Measurements from ENCODE around the gene NANOS3. TPM values are rescaled to one million over a fixed set of nuclear protein-coding genes. Genes with fewer than 3 reads are reported as not detected.

NANOS3 gene
- total RNA-seq, 1 donor from 2014 or later = 2.9 TPM

GRCh38 chr19:13865571-13866462 lies 11.1 kb upstream of the NANOS3 start:
- Histone ChIP-seq H3K4me3 (ENCODE audit: insufficient read depth, low read depth, low read length) (peak overlapping the region; percentile 61), H3K27me3 (ENCODE audit: insufficient read depth, low read length) (no peaks in the 10 kb centered on the region), H3K27ac (ENCODE audit: low read depth, low read length) (no peak overlapping the region), H3K79me2 (ENCODE audit: insufficient read depth, low read length) (peaks cover 6% of the 10 kb centered on the region), H3K9ac (ENCODE audit: low read length) (peak overlapping the region; percentile 80), H4K20me1 (ENCODE audit: insufficient read depth, low read length) (no peaks in the 10 kb centered on the region), H2AFZ (ENCODE audit: low read depth, low read length) (peak overlapping the region; percentile 69), H3K36me3 (ENCODE audit: insufficient read depth, low read length) (no peaks in the 10 kb centered on the region), H3K9me3 (ENCODE audit: insufficient read depth, low read depth, low read length) (no peaks in the 10 kb centered on the region), H3K4me2 (ENCODE audit: low read length) (peak overlapping the region; percentile 95), H3K4me1 (ENCODE audit: insufficient read depth, low read length) (peaks cover 27% of the 10 kb centered on the region)
- no peak for DNase-seq (ENCODE audit: low read depth)
- Mint-ChIP-seq H3K4me3 (ENCODE audit: unreplicated experiment) (peak overlapping the region; percentile 77), H3K9me3 (ENCODE audit: unreplicated experiment) (no peaks in the 10 kb centered on the region), H3K27me3 (ENCODE audit: low read depth, unreplicated experiment) (peaks cover 3% of the 10 kb centered on the region), H3K4me1 (ENCODE audit: low read depth, unreplicated experiment) (peaks cover 9% of the 10 kb centered on the region), H3K36me3 (ENCODE audit: low read depth, unreplicated experiment) (no peaks in the 10 kb centered on the region), H3K27ac (ENCODE audit: unreplicated experiment) (peak overlapping the region; percentile 48)
- no peak for FAIRE-seq
- TF ChIP-seq, protein P1, sequence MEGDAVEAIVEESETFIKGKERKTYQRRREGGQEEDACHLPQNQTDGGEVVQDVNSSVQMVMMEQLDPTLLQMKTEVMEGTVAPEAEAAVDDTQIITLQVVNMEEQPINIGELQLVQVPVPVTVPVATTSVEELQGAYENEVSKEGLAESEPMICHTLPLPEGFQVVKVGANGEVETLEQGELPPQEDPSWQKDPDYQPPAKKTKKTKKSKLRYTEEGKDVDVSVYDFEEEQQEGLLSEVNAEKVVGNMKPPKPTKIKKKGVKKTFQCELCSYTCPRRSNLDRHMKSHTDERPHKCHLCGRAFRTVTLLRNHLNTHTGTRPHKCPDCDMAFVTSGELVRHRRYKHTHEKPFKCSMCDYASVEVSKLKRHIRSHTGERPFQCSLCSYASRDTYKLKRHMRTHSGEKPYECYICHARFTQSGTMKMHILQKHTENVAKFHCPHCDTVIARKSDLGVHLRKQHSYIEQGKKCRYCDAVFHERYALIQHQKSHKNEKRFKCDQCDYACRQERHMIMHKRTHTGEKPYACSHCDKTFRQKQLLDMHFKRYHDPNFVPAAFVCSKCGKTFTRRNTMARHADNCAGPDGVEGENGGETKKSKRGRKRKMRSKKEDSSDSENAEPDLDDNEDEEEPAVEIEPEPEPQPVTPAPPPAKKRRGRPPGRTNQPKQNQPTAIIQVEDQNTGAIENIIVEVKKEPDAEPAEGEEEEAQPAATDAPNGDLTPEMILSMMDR (IDR thresholded peaks at IDR 0.05; ENCODE audit: insufficient read depth, low read depth, low read length) = no peak
- no peak for TF ChIP-seq EZH2 (IDR thresholded peaks at IDR 0.05; ENCODE audit: insufficient read depth, low read length)

DNA sequence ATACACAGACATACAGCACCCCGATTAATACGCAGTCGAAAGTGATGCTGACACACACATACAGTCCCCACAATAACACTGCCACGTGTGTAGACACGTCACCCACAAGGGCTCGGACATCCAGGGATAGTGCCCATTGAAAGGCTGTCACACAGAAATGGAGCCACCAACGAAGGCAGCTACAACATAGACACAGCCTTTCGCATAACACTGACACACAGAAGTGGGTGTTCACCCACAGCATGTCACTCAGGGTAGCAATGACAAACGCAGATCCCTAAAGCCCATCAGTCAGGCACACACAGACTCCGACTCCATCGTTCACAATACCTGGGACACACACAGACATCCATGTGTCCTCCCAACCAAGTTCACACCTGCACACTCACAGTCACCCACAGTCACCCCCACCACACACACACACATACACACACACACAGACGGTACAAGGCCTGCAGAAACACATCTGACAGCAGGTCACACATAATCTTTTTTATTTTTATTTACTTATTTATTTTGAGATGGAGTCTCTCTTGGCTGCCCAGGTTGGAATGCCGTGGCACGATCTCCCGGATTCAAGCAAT lies 10.4 kb upstream of the NANOS3 start:
- Mint-ChIP-seq H3K36me3 (ENCODE audit: low read depth, unreplicated experiment) (no peaks in the 10 kb centered on the region), H3K4me3 (ENCODE audit: unreplicated experiment) (peak overlapping the region; percentile 77), H3K27ac (ENCODE audit: unreplicated experiment) (peak overlapping the region; percentile 48), H3K4me1 (ENCODE audit: low read depth, unreplicated experiment) (peaks cover 10% of the 10 kb centered on the region), H3K27me3 (ENCODE audit: low read depth, unreplicated experiment) (peaks cover 3% of the 10 kb centered on the region), H3K9me3 (ENCODE audit: unreplicated experiment) (no peaks in the 10 kb centered on the region)
- H3K9ac ChIP-seq (ENCODE audit: low read length) = peak overlapping the region; percentile 80
- H3K36me3 ChIP-seq (ENCODE audit: insufficient read depth, low read length) = no peaks in the 10 kb centered on the region
- peaks cover 6% of the 10 kb centered on the region for H3K79me2 ChIP-seq (ENCODE audit: insufficient read depth, low read length)
- H3K4me2 ChIP-seq (ENCODE audit: low read length) = peak overlapping the region; percentile 95
- no peaks in the 10 kb centered on the region for H4K20me1 ChIP-seq (ENCODE audit: insufficient read depth, low read length)
- H3K27me3 ChIP-seq (ENCODE audit: insufficient read depth, low read length) = no peaks in the 10 kb centered on the region
- H3K4me1 ChIP-seq (ENCODE audit: insufficient read depth, low read length) = peaks cover 25% of the 10 kb centered on the region
- H2AFZ ChIP-seq (ENCODE audit: low read depth, low read length) = peak overlapping the region; percentile 69
- DNase-seq (ENCODE audit: low read depth) (no peak), FAIRE-seq (no peak)
- H3K9me3 ChIP-seq (ENCODE audit: insufficient read depth, low read depth, low read length) = no peaks in the 10 kb centered on the region
- no peak overlapping the region for H3K27ac ChIP-seq (ENCODE audit: low read depth, low read length)
- H3K4me3 ChIP-seq (ENCODE audit: insufficient read depth, low read depth, low read length) = peak overlapping the region; percentile 61
- TF ChIP-seq, protein P1 (IDR thresholded peaks at IDR 0.05; ENCODE audit: insufficient read depth, low read depth, low read length) = no peak
- no peak for TF ChIP-seq EZH2 (IDR thresholded peaks at IDR 0.05; ENCODE audit: insufficient read depth, low read length)
